ENCODE measurements around the gene SCRN2. TPM values are rescaled to one million over a fixed set of nuclear protein-coding genes. Genes with fewer than 3 reads are reported as not detected.
A peak's percentile ranks its signal among the peaks of the same experiment; 100 is the strongest.

The SCRN2 gene
- total and polyA plus RNA-seq, 4 experiments from 2014 or later, result 15.7 to 30.5 (median 23.0) TPM

DNA sequence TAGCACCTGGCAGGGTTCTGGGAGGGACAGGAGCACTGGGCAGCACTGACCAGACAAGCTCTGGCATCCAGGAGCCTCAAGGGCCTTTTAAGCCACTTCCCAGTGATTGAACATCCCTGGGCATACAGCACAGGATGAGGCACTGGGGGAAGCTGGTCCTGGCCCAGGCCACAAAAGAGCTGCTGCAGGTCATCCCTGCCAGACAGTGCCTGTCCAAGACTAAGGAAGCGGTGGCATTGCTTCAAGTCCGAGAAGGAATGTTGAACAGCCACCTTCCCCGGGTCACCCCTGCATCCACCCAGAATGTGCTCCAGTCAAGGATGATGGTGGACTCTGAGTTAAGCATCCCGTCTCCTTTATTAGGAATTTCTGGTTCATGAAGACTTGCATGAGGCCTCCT lies 18.3 kb downstream of the SCRN2 start:
- no peak for DNase-seq
- intact Hi-C loops (cut with micrococcal nuclease), result loop anchor here (10.0 kb wide), 1 partner anchor 758 kb away; no protein-coding TSS in a partner anchor
- Histone ChIP-seq H3K9me3 (ENCODE audit: control insufficient read depth in 1 of 2, low read length in 2 of 2) (no peaks in the 10 kb centered on the region), H3K27ac (ENCODE audit: low read depth, low read length) (no peak overlapping the region), H3K36me3 (ENCODE audit: insufficient read depth, low read length) (peaks cover 50% of the 10 kb centered on the region), H3K4me3 (ENCODE audit: low read length in 2 of 2) (no peak overlapping the region), H3K4me1 (ENCODE audit: insufficient read depth, low read length) (peaks cover 25% of the 10 kb centered on the region), H3K27me3 (ENCODE audit: insufficient read depth, low read length) (no peaks in the 10 kb centered on the region)
- Mint-ChIP-seq H3K27me3 (no peaks in the 10 kb centered on the region), H3K4me3 (peak overlapping the region in 3 of 8 donors; percentile 22 to 99 (median 96)), H3K9me3 (peaks cover 0 to 3% (median 0%) of the 10 kb centered on the region in 8 donors), H3K27ac (peak overlapping the region in 6 of 7 donors; percentile 17 to 98 (median 91)), H3K4me1 (peaks cover 12 to 26% (median 21%) of the 10 kb centered on the region in 4 donors), H3K36me3 (peaks cover 30 to 57% of the 10 kb centered on the region in 2 donors)
- ChIA-PET CTCF (ENCODE audit: partially characterized antibody) (interaction anchor here (1.0 to 3.4 kb wide), 3 partner anchors 8 to 174 kb away, joined by 3 to 22 read pairs (median 7); partner anchors contain the start of genes LRRC46, MRPL10 and SCRN2), POLR2A (ENCODE audit: partially characterized antibody) (interaction anchor here (2.1 to 3.4 kb wide), 3 partner anchors 8 to 73 kb away, joined by 15 to 57 read pairs (median 26); partner anchors contain the start of genes LRRC46, MRPL10, SCRN2 and SP2)

DNA sequence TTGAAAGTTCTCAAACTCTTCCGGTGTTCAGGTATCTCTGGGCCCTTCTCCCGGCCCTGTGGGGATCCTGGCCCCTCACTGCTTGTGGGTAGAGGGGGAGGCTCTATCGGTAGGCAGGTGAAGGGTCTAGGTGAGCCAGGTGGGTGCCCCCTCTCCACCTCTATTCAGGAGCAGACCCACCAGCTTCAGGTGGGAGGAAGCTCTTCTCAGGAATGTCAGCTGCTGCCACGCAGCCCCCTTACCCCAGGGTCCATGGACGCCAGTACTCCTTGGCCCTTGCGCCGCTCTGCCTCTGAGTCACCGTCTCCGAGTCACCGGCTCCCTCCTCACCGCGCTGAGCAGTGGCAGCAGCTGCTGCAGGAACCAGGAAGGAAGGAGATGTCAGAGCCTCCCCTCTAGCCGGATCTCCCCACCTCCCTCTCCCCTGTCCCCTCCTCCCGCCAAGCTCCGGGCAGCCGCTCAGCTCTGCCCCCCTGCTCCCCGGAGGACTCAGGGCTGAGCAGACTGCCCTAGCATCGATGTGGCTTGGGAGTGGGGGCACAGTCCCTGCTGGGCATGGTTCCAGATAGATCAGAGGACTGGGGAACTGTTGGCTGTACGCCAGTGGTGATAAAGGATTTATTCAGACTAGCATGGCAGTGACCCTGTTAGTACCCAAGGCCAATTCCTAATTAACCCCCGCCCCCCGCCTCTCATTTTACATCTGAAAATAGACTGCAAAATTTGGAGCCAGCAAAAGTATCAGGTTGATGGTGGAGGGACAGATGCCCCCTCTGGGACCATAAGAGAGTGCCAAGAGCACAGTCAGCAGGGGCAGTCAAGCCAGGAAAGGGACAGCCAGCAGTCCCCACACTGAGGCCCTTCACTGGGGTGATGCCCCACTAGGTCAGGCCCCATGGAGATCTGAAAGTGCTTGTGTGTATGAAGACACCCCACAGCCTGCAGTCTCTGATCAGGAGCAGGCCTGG lies 19.4 kb downstream of the SCRN2 start, which contains the start of gene OSBPL7:
OSBPL7 (minus strand) TSS at position 371 of the 968 bp plus-strand sequence. CDS start 1,516 bp downstream, outside the sequence.
- peak within 1 kb of the TSS; percentile 94 to 99 (median 97) for H3K4me3 Mint-ChIP-seq
- no peaks in the 10 kb centered on the region for H3K27me3 ChIP-seq (ENCODE audit: insufficient read depth, low read length)
- H3K9me3 Mint-ChIP-seq, result peaks cover 0 to 3% (median 0%) of the 10 kb centered on the region in 8 donors
- no peaks in the 10 kb centered on the region for H3K9me3 ChIP-seq (ENCODE audit: control insufficient read depth in 1 of 2, low read length in 2 of 2)
- no peaks in the 10 kb centered on the region for H3K27me3 Mint-ChIP-seq
- DNase-seq, result peak; percentile 72 to 88 (median 76)
- H3K36me3 ChIP-seq (ENCODE audit: insufficient read depth, low read length), result peaks cover 51% of the 10 kb centered on the region
- peaks cover 27 to 61% of the 10 kb centered on the region in 2 donors for H3K36me3 Mint-ChIP-seq
- H3K27ac Mint-ChIP-seq, result peak within 1 kb of the TSS; percentile 86 to 98 (median 96)
- intact Hi-C loops (cut with micrococcal nuclease), result loop anchor here (1.0 to 10.0 kb wide), 2 partner anchors 10 to 757 kb away; partner anchors contain the start of genes LRRC46 and MRPL10
- ChIA-PET CTCF (ENCODE audit: partially characterized antibody) (interaction anchor here (0.7 to 3.4 kb wide), 4 partner anchors 9 to 74 kb away, joined by 3 to 22 read pairs (median 5); partner anchors contain the start of genes LRRC46, MRPL10, SCRN2 and SP2), POLR2A (ENCODE audit: partially characterized antibody) (interaction anchor here (0.7 to 3.4 kb wide), 11 partner anchors 9 to 172 kb away, joined by 3 to 57 read pairs (median 5); partner anchors contain the start of genes KPNB1, LRRC46, MRPL10 and PNPO)
- H3K4me1 ChIP-seq (ENCODE audit: insufficient read depth, low read length), result peaks cover 25% of the 10 kb centered on the region
- peaks cover 12 to 26% (median 21%) of the 10 kb centered on the region in 4 donors for H3K4me1 Mint-ChIP-seq
- H3K4me3 ChIP-seq (ENCODE audit: low read length in 2 of 2), result peak within 1 kb of the TSS; percentile 90 to 93
- H3K27ac ChIP-seq (ENCODE audit: low read depth, low read length), result peak within 1 kb of the TSS; percentile 69

DNA sequence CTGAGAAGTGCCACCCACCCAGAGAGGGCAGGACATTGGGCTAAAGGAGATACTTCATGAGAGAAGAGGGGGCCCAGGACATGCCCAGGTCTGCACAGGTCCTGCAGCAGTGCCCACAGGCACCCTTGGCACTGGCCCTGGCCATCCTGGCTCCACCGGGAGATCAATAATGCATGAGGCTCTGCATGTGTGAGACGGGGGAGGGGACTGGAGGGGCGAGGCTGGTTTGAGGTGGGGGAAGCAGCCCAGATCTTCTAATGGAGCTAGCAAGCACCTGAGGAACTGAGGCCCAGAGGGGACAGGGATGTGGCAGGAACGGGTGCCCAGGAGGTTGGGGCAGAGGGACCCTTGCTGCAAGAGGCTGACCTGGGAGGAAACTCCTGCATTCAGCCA lies 20.0 kb downstream of the SCRN2 start:
- peaks cover 20 to 61% of the 10 kb centered on the region in 2 donors for H3K36me3 Mint-ChIP-seq
- POLR2A ChIA-PET (ENCODE audit: partially characterized antibody), result interaction anchor here (0.8 to 3.4 kb wide), 8 partner anchors 10 to 172 kb away, joined by 3 to 57 read pairs (median 10); partner anchors contain the start of genes KPNB1, LRRC46, MRPL10 and SCRN2
- H3K4me3 ChIP-seq (ENCODE audit: low read length in 2 of 2), result peak overlapping the region; percentile 90 to 93

DNA sequence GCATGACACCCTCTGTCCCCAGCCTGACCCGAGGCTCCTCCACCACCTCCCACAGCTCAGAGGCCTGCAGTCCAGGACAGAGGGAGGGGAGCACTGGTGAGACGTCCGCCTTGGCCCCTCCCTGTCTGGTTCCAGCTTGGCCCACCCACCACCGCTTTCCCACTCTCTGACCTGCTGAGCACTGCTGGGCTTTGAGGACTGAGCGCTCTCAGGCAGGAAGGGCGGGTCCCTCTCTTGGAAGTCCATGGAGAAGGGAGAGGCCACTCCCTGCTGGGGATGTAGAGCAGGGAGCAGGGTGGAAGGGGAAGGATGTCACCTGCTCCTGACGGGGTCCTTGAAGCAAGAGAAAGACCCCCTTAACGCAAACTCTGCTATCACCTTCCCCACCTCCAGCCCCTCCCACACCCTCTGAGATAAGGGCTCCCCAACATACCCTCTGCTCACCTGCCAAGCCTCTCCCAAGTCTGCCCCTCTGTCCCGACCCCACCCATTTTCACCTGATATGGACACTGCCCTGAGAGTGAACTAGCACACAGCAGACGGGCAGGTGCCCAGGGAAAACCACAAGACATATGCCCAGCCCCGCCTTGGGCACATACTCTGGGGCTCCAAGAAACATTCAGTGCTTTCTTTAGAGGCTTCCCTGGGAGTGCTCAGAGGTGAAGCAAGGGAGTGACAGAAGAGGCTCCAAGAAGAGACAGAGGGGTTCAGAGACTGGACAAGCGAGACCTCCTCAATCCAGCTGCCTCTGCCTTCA lies 20.9 kb downstream of the SCRN2 start:
- ChIA-PET CTCF (ENCODE audit: partially characterized antibody) (interaction anchor here (3.4 kb wide), 1 partner anchor 22 kb away, joined by 22 read pairs; the partner anchor contains the start of gene SCRN2), POLR2A (ENCODE audit: partially characterized antibody) (interaction anchor here (3.4 kb wide), 1 partner anchor 11 kb away, joined by 57 read pairs; the partner anchor contains the start of genes LRRC46 and MRPL10)
- no peak for DNase-seq

More for the DNA sequence above, 20.0 kb downstream of the SCRN2 start:
- H3K36me3 ChIP-seq (ENCODE audit: insufficient read depth, low read length), result peaks cover 51% of the 10 kb centered on the region
- no peaks in the 10 kb centered on the region for H3K9me3 ChIP-seq (ENCODE audit: control insufficient read depth in 1 of 2, low read length in 2 of 2)
- no peaks in the 10 kb centered on the region for H3K27me3 Mint-ChIP-seq
- H3K4me1 Mint-ChIP-seq, result peaks cover 12 to 26% (median 21%) of the 10 kb centered on the region in 4 donors
- peak overlapping the region; percentile 69 for H3K27ac ChIP-seq (ENCODE audit: low read depth, low read length)
- peaks cover 25% of the 10 kb centered on the region for H3K4me1 ChIP-seq (ENCODE audit: insufficient read depth, low read length)
- peak overlapping the region; percentile 94 to 99 (median 97) for H3K4me3 Mint-ChIP-seq
- intact Hi-C loops (cut with micrococcal nuclease), result loop anchor here (1.0 to 10.0 kb wide), 2 partner anchors 10 to 756 kb away; partner anchors contain the start of genes LRRC46 and MRPL10
- peak overlapping the region; percentile 77 to 98 (median 96) for H3K27ac Mint-ChIP-seq
- H3K9me3 Mint-ChIP-seq, result peaks cover 0 to 3% (median 0%) of the 10 kb centered on the region in 8 donors
- H3K27me3 ChIP-seq (ENCODE audit: insufficient read depth, low read length), result no peaks in the 10 kb centered on the region
- CTCF ChIA-PET (ENCODE audit: partially characterized antibody), result interaction anchor here (0.7 to 3.4 kb wide), 4 partner anchors 10 to 75 kb away, joined by 3 to 22 read pairs (median 5); partner anchors contain the start of genes LRRC46, MRPL10, SCRN2 and SP2
- DNase-seq, result no peak

DNA sequence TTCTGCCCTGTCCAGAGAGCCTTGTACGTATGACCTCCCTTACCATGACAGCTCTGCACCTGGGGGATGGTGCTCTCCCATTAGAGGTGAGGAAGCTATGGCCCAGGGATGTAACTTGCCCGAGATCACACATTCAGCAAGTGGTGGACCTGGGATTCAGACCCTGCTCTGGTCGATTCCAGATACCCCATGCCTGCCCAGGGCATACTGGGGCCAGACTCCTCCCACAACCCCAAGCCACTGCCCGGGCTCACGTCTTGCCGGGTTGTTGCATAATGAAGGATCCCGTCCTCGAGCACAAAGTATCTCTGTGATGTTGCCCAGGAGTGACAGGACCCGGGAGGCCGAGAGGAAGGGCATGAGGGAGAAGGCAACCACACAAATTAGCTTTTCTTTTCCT lies 21.6 kb downstream of the SCRN2 start:
- no peaks in the 10 kb centered on the region for H3K9me3 ChIP-seq (ENCODE audit: control insufficient read depth in 1 of 2, low read length in 2 of 2)
- Mint-ChIP-seq H3K9me3 (peaks cover 0 to 3% (median 0%) of the 10 kb centered on the region in 8 donors), H3K27me3 (no peaks in the 10 kb centered on the region), H3K4me1 (peaks cover 12 to 26% (median 20%) of the 10 kb centered on the region in 4 donors), H3K27ac (peak overlapping the region in 5 of 7 donors; percentile 8 to 52 (median 12)), H3K36me3 (peaks cover 19 to 68% of the 10 kb centered on the region in 2 donors), H3K4me3 (peak overlapping the region in 3 of 8 donors; percentile 5 to 35 (median 12))
- H3K4me1 ChIP-seq (ENCODE audit: insufficient read depth, low read length), result peaks cover 25% of the 10 kb centered on the region
- POLR2A ChIA-PET (ENCODE audit: partially characterized antibody), result no interaction called here
- intact Hi-C loops (cut with micrococcal nuclease), result no loop called here
- no peak for DNase-seq
- no peak overlapping the region for H3K4me3 ChIP-seq (ENCODE audit: low read length in 2 of 2)
- H3K27ac ChIP-seq (ENCODE audit: low read depth, low read length), result no peak overlapping the region
- peaks cover 61% of the 10 kb centered on the region for H3K36me3 ChIP-seq (ENCODE audit: insufficient read depth, low read length)
- CTCF ChIA-PET (ENCODE audit: partially characterized antibody), result no interaction called here
- H3K27me3 ChIP-seq (ENCODE audit: insufficient read depth, low read length), result no peaks in the 10 kb centered on the region

More for the DNA sequence above, 20.9 kb downstream of the SCRN2 start:
- peaks cover 55% of the 10 kb centered on the region for H3K36me3 ChIP-seq (ENCODE audit: insufficient read depth, low read length)
- Mint-ChIP-seq H3K27me3 (no peaks in the 10 kb centered on the region), H3K27ac (peak overlapping the region in 6 of 7 donors; percentile 77 to 98 (median 96)), H3K4me1 (peaks cover 12 to 26% (median 20%) of the 10 kb centered on the region in 4 donors), H3K36me3 (peaks cover 20 to 64% of the 10 kb centered on the region in 2 donors), H3K4me3 (peak overlapping the region; percentile 94 to 99 (median 97)), H3K9me3 (peaks cover 0 to 3% (median 0%) of the 10 kb centered on the region in 8 donors)
- no peaks in the 10 kb centered on the region for H3K27me3 ChIP-seq (ENCODE audit: insufficient read depth, low read length)
- H3K4me1 ChIP-seq (ENCODE audit: insufficient read depth, low read length), result peaks cover 25% of the 10 kb centered on the region
- no peaks in the 10 kb centered on the region for H3K9me3 ChIP-seq (ENCODE audit: control insufficient read depth in 1 of 2, low read length in 2 of 2)
- H3K4me3 ChIP-seq (ENCODE audit: low read length in 2 of 2), result peak overlapping the region; percentile 90 to 93
- H3K27ac ChIP-seq (ENCODE audit: low read depth, low read length), result peak overlapping the region; percentile 69
- intact Hi-C loops (cut with micrococcal nuclease), result loop anchor here (10.0 kb wide), 1 partner anchor 755 kb away; no protein-coding TSS in a partner anchor

Data from CD4-positive, alpha-beta memory T cell (primary cell).